ENCODE data around the gene FAIM. TPM values are rescaled to one million over a fixed set of nuclear protein-coding genes. Genes with fewer than 3 reads are reported as not detected.

FAIM gene
- total and polyA plus RNA-seq, 2 of the 8 experiments (the other 6 are each of a cell fraction or from before 2014, with no cell fraction given), result 1.2 to 7.1 TPM

- no peak overlapping the region for H4K8ac ChIP-seq (ENCODE audit: extremely low read depth, insufficient read depth, low read length)
- H2AK5ac ChIP-seq (ENCODE audit: low read depth, low read length), result no peak overlapping the region
- DNase-seq (ENCODE audit: low read depth in 1 of 2, low spot score in 2 of 2), result no peak
- POLR2A ChIA-PET (ENCODE audit: partially characterized antibody), result no interaction called here
- no peaks in the 10 kb centered on the region for H4K20me1 ChIP-seq (replicated peaks in 1 of 2; ENCODE audit: control insufficient read depth in 1 of 2, insufficient read depth in 2 of 2, low read length in 2 of 2)
- H3K23me2 ChIP-seq (ENCODE audit: low read depth, low read length), result no peaks in the 10 kb centered on the region; the same call in 1 of the 2 replicates
- H2BK20ac ChIP-seq (ENCODE audit: low read length), result no peak overlapping the region
- no peak overlapping the region for H2AFZ ChIP-seq (ENCODE audit: low read length)
- H3K79me2 ChIP-seq (ENCODE audit: control insufficient read depth in 1 of 2, insufficient read depth in 2 of 2, low read length in 2 of 2), result no peaks in the 10 kb centered on the region
- H3K9ac ChIP-seq (replicated peaks in 1 of 4; ENCODE audit: extremely low read depth in 1 of 4, low read depth in 3 of 4, low read length in 3 of 4), result no peak overlapping the region
- H3K4ac ChIP-seq (replicated peaks; ENCODE audit: insufficient read length, low read depth, low read length), result no peak overlapping the region
- no peaks in the 10 kb centered on the region for H3K79me1 ChIP-seq (ENCODE audit: low read depth, low read length)
- H2BK120ac ChIP-seq (replicated peaks; ENCODE audit: low read depth, low read length), result no peak overlapping the region
- H3K4me1 ChIP-seq (replicated peaks in 1 of 4; ENCODE audit: control insufficient read depth in 3 of 4, insufficient read depth in 4 of 4, low read length in 3 of 4), result peaks cover 0 to 3% (median 0%) of the 10 kb centered on the region in 4 experiments; a peak in 1 of 7 replicates
- H4K5ac ChIP-seq (ENCODE audit: insufficient read length, low read depth, low read length), result no peak overlapping the region
- TF ChIP-seq JUND (IDR thresholded peaks at IDR 0.05; ENCODE audit: low read length) (peak; percentile 52; the same call in 1 of the 2 replicates), CTCF (IDR thresholded peaks at IDR 0.05; ENCODE audit: control extremely low read depth in 1 of 3, insufficient read depth in 1 of 3, low read depth in 1 of 3, low read length in 3 of 3) (no peak), CBX5 (IDR thresholded peaks at IDR 0.05; ENCODE audit: low read depth, low read length) (no peak), TAF7 (optimal IDR thresholded peaks at IDR 0.05; ENCODE audit: borderline replicate concordance, low read depth, low read length) (no peak)
- no peak overlapping the region for H3K27ac ChIP-seq (ENCODE audit: low read depth, low read length)
- no peak overlapping the region for H3K18ac ChIP-seq (ENCODE audit: extremely low read depth, low read length)
- no peak overlapping the region for H3K56ac ChIP-seq (replicated peaks; ENCODE audit: insufficient read length, low read depth, low read length)
- H2BK15ac ChIP-seq (ENCODE audit: low read length), result no peak overlapping the region
- H3K23ac ChIP-seq (ENCODE audit: insufficient read length), result no peak overlapping the region
- FAIRE-seq, result no peak
- H3K36me3 ChIP-seq (ENCODE audit: control insufficient read depth in 2 of 4, insufficient read depth in 4 of 4, low read length in 3 of 4), result peaks cover 0 to 11% (median 4%) of the 10 kb centered on the region in 4 experiments; a peak in 3 of 8 replicates
- H3K4me2 ChIP-seq (ENCODE audit: insufficient read depth in 1 of 2, low read depth in 2 of 2, low read length in 2 of 2), result no peak overlapping the region
- H2BK12ac ChIP-seq (ENCODE audit: low read depth, low read length), result no peak overlapping the region
- CTCF ChIA-PET (ENCODE audit: partially characterized antibody), result no interaction called here
- no peak overlapping the region for H3K14ac ChIP-seq (ENCODE audit: insufficient read length)
- 81% methylated on average over 1 of the region's 1 CpG; no CpG with 5 or more reads in 1 of the 2 experiments for WGBS, 2 experiments (ENCODE audit: extremely low coverage in 1 of 2, insufficient coverage in 1 of 2, insufficient read length in 1 of 2, insufficient replicate concordance in 2 of 2, low coverage in 1 of 2, low lambda C conversion rate in 2 of 2, missing lambda C conversion rate in 1 of 2)
- H4K91ac ChIP-seq (replicated peaks; ENCODE audit: insufficient read length, low read length), result no peak overlapping the region
- no peaks in the 10 kb centered on the region for H3K27me3 ChIP-seq (replicated peaks in 1 of 4; ENCODE audit: control insufficient read depth in 3 of 4, extremely low read depth in 1 of 4, insufficient read depth in 3 of 4, low read length in 3 of 4)
- no peak overlapping the region for H3K4me3 ChIP-seq (ENCODE audit: extremely low read depth in 1 of 4, insufficient read depth in 2 of 4, low read depth in 3 of 4, low read length in 4 of 4)
- no peak overlapping the region for H2BK5ac ChIP-seq (ENCODE audit: low read depth, low read length)
- no peaks in the 10 kb centered on the region for H3K9me3 ChIP-seq (ENCODE audit: insufficient read depth in 2 of 2, low read depth in 1 of 2, low read length in 1 of 2)
These were observed 66.8 kb downstream of the FAIM start for GRCh38 chr3:138675393-138675792.
